ENCODE results near the gene CARHSP1.

The CARHSP1 gene

GRCh38 chr16:8869212-8869987, 594 bp upstream of the CARHSP1 start:
- no peak for DNase-seq

DNA sequence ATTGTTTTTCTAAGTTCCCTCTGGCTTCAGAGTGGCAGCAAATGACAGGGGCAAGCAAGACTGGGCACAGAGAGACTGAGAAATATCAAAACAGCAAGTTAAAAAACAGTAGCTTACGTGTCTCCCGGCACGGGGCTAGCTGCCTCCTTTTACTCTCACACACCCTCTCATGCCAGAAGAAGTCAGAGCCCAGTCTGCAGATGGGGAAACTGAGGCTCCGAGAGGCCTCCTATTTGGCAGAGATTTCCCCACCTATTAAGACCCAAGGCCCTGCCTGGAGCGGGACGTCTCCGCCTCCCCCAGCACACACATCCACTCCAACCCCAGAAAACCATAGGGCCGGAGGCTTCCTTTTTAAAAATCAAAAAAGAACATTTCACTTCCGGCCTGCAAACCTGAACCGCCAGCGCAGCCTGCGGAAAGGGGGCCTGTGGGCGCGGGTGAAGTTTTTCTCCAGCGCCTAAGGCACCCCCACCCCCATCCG, 832 bp downstream of the CARHSP1 start:
- DNase-seq, result peak; percentile 15

DNA sequence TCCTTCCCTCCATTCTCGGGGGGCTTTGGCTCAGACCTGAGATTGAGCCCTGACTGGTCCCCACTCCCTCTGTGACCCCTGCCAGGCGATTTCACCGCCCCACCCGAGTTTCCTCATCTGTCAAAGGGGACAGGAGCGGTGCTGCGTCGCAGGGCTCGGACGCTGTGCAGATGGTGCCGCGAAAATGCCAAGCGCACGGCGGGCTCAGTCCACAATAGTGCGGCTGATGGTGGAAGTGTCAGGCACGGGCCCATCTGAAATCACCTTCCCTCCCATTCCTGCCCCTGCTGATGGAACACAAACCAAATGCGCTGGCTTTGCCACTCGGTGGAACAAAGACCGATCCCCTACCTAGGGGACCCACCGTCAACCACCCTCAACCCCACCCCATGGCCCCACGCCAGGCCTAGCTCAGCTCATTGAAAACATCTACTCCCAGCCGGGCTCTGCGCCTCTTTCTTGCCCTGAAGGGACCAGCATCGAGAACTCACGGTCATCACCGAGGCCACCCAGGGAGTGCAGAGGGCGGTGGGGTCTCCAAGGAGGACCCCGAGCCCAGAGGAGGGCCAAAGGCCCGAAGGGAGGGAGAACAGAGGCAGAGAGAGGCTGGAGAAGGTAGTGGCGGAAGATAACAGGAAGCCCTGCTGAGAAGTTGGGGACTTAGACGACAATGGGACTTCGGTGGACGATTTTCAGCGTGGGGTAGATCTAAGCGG, 1.4 kb downstream of the CARHSP1 start:
- DNase-seq, result no peak

GRCh38 chr16:8866884-8867215, 2.0 kb downstream of the CARHSP1 start:
- no peak for DNase-seq

- no peak for DNase-seq
Measured at GRCh38 chr16:8866118-8866883, 2.5 kb downstream of the CARHSP1 start.

DNA sequence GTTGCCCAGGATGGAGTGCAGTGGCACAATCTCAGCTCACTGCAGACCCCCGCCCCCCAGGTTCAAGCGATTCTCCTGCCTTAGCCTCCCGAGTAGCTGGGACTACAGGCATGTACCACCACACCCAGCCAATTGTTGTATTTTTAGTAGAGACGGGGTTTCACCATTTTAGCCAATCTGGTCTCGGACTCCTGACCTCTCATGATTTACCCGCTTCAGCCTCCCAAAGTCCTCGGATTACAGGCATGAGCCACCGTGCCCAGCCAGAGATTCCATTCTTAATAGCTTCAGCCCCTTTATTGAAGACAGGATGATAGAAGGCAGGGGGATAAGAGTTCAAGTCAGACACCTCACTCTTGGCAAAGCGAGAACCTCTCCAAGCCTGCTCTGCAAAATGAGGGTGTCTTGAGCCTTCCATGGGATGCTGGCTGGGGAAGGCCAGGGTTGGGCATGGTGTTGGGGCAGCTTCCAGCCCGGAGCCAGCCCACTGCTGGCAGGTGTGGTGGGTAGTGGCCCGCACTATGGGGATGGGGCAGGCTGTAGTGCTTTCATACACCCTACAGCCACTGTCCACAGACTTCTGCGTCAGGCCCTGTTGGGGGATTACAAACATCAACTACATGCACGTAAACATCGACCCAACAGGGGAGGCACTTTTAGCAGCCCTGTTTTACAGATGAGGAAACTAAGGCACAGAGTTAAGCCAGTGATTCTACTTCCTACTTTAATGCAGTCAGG, 3.5 kb downstream of the CARHSP1 start:
- no peak for DNase-seq

GRCh38 chr16:8864480-8865110, 4.2 kb downstream of the CARHSP1 start:
- no peak for DNase-seq

DNA sequence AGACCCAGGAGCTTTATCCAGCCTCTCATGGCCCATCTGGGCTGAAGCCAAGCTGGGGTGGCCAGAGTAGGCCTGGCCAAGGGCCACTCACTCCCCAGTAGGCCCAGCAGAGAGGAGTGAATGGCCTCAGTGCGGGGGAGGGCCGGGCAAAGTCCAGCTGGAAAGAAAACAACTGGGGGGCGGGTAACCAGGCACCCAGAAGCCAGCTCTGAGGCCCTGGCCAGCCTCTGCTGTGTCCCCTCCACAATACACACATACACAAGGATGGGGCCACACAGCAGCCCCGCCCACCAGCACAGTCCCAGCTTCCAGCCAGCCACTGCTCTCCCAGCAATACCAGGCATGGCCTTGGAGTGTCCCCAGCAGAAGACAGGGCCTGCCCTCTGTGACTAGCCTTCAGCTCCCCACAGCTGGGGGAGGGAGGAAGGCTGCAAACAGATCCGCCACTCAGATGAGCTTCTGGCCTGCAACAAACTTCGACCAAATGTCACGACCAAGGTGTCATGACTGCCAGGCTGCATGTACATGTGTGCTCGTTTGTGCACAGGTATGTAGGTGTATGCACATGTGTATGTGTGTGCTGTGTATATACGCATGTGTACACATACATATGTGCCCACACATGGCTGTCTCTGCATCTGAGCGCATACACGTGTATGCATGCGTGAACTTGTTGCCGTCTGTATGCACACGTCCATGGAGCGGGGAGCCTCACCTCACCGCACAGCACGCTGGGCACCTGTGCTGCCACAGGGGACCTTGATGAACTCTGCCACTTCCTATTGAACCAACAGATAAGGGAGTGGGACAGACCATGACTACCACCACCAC, 5.0 kb downstream of the CARHSP1 start:
- DNase-seq, result no peak

GRCh38 chr16:8862309-8863130, 6.3 kb downstream of the CARHSP1 start:
- DNase-seq, result no peak

- DNase-seq, result no peak
Measured at GRCh38 chr16:8861563-8862308, 7.1 kb downstream of the CARHSP1 start.

- no peak for DNase-seq
Measured at GRCh38 chr16:8859913-8860881, 8.6 kb downstream of the CARHSP1 start.

DNA sequence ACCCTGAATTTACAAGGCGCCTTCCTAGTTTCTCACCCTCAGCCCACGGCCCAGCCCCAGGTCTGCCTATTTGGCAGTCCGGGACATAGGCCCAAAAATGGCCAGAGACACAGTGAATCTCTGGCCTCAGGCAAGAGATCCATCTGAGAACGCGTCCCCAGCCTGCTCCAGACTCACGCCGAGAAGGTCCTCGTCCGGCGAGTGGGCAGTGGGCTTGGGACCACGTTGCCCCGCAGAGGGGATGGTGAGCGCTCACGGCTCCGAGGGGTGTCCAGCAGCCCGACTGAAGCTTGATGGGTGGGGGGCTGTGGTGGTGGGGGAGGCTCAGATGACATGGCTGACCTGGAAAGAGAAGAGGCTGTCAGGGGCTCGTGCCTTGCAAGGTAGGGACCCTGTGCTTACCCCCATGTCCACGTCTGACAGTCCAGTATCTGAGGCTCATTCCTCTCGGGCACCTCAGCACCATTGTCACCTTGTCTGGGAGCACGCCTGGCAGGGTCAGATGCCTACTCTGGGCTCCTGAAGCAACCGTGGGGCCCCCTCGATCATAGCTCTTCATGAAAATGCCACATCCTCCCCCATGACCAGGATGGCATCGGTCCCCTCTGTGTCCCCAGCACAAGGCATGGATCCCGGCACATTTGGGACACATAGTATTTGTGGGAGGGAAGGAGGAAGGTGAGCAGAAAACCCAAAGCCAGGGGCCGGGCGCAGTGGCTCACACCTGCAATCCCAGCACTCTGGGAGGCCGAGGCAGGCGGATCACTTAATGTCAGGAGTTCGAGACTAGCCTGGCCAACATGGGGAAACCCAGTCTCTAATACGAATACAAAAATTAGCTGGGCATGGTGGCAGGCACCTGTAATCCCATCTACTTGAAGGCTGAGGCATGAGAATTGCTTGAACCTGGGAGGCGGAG, 9.6 kb downstream of the CARHSP1 start:
- no peak for DNase-seq

- DNase-seq, result no peak
Measured at GRCh38 chr16:8855972-8856371, 12.8 kb downstream of the CARHSP1 start.

DNA sequence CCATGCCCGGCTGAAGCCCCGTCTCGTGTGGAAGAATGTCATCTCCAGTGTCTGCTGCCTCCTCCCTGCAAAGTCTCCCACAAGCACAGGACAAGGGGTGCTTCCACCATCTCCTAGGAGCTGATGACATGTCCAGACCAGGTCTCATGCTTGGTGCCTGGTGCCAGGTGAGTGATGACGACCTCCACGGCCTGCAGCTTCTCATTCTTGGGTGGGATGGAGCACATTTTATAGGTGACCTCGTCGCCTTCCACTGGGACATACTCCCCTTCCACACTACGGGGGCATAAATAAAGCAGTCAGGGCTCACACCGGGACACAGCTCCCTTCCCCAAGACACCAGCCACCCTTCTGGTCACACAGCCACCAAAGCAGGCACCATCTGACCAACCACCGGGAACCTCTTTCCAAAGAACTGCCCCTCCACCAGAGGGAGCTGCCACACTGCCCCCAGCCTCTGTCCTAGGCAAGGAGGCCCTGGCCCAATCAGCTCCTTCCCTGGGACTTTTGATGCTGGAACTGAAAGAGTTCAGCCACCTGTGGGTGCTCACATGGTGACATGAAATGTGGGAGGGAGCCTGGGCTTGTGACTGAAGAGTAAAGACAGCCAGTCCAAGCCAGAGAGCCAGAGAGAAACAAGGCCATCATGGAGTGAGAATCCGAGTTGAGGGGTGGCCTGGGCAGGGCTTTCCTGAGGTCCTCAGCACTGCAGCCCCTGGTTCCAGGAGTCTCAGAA, 13.6 kb downstream of the CARHSP1 start:
- DNase-seq, result no peak

GRCh38 chr16:8854298-8854948, 14.4 kb downstream of the CARHSP1 start:
- no peak for DNase-seq

- DNase-seq, result no peak
Measured at GRCh38 chr16:8853611-8854010, 15.2 kb downstream of the CARHSP1 start.

All from inflammatory macrophage treated with lipopolysaccharide for 4 hours (primary cell).